HG03457 (cell line): ENCODE data around the gene ZNF14.
"Not testable (repeated sequence)": the region's sequence is repeated elsewhere in the genome, so short reads cannot be mapped to it uniquely, and the experiment has no call there.

Experiments
- ATAC-seq: cut with Tn5 transposase; IDR thresholded peaks from one replicate; pipeline ENCODE4 v1.9.1; 2021; ENCODE audit warnings: moderate number of reproducible peaks; ENCODE audit not compliant: unreplicated experiment

Gene ZNF14

GRCh38 chr19:19732579-19733501, at the start of gene ZNF14:
Gene ZNF14, minus strand, starts transcription at chr19:19733112. Its CDS starts 154 bp downstream, at chr19:19732958.
- peak; percentile 96 for ATAC-seq

GRCh38 chr19:19781791-19782190, 48.9 kb upstream of the ZNF14 start:
- not testable (repeated sequence) for ATAC-seq

DNA sequence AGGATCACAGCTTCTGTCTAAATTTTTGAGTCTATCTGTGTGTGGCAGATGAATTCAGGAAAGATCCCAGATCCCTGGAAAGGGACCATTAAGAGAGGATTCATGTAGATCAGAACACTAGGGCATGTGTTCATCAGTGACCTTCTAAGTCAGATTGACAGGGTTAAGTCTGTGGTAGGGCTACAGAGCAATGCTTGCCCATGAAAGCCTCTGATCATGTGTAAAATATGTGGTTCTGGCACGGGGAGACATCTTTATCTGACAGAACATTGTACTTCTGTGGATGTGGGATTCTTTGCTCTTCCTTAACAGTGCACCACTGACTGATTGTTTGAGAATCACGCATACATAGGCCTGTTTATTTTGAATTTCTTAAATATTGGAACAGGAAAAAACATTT, 45.8 kb upstream of the ZNF14 start:
- no peak for ATAC-seq

DNA sequence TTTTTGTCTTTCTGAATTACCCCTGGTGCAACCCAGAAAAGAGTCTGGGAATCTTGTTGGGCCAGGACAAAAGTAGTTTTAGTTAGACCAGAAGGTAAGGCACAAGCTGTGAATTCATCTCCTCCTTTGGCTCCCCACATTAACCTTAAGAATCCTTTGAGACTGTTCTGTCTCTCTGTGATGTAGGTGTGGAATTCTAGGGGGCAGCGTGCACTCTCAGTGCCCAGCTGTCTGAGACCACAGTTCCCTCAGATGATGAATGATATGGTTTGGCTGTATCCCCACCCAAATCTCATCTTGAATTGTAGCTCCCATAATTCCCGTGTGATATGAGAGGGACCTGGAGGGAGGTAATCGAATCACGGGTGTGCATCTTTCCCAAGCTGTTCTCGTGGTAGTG, 44.8 kb upstream of the ZNF14 start:
- ATAC-seq, result no peak

DNA sequence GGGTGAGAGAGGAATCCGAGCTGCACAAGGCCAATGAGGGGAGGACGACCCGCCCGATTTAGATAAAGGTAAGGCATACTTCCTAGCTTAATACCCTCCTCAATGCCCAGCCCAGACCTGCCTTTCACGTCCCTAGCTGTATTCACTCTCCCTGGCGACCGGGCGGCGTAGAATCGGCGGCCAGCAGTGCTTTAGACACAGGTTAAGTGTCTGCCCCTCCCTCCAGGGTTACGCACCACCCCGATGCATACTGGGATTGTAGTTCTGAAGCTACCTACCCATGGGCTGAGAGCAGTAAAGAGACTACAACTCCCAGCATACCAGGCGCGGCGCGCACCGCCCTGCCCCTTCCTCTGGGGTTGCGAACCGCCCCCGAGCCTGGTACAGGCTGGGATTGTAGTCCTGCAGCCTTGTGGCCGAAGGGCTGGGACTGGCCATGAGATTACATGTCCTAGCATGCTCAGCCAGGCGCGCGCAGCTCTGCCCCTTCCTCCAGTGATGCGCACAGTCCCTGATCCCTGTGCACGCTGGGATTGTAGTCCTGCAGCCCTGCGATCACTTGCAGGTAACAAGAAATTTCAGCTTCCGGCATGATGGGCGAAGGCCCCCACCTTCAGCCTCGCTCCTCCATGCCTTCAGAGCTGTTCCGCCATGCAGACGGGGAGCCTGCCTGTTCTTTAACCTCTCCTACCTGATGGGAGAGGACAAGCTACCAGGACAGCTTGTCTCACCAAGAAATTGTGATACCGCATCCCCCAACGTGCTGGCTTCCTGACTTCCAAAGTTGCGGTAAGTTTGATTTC, 43.5 kb upstream of the ZNF14 start:
- peak; percentile 98 for ATAC-seq

DNA sequence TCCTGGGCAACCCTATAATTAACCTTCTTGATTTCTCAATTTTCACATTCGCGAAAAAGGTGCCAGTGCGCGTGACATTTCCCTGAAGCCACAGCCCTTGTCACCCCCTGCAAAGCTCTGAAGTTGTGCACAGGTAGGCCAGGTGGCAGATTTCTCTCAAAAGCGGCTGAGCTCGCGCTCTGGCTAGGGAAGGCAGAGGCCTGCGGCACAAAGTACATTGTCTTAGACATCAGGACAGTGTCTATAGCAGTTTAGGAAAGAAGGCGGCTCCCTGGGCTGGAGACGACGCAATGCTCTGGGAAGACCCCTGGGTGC, 42.9 kb upstream of the ZNF14 start:
- peak; percentile 9 for ATAC-seq

DNA sequence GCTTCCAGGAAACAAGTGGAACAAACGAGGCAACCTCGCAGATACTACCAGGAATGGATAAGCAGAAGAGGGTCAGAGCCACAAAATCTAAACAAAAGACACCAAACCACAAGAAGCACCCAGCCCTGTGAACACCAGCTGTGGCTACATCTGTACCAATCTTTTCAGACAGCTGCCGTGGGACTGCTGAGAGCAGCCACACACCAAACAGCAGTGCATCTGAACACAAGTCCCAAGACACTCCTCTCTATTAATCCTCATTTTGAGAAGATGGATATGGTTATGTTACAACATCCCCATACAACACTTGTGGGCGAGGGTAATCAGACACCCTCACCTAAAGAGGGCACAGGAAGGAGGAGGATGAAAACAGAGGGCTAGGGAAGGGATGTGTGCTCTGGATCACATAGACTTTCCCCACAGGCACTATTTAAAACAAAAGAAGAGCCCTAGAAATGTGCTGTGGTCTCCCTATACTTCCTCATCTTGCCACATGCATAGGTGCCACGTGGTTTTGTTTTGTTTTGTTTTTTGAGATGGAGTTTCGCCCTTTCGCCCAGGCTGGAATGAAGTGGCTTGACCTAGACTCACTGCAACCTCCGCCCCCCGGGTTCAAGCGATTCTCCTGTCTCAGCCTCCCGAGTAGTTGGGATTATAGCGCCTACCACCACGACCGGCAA, 41.6 kb upstream of the ZNF14 start:
- no peak for ATAC-seq

GRCh38 chr19:19771963-19772362, 39.1 kb upstream of the ZNF14 start:
- not testable (repeated sequence) for ATAC-seq

- not testable (repeated sequence) for ATAC-seq
Observed at GRCh38 chr19:19769971-19770370, 37.1 kb upstream of the ZNF14 start.

- no peak for ATAC-seq
Observed at GRCh38 chr19:19758164-19758563, 25.3 kb upstream of the ZNF14 start.

GRCh38 chr19:19752760-19753403, 20.0 kb upstream of the ZNF14 start:
- no peak for ATAC-seq

DNA sequence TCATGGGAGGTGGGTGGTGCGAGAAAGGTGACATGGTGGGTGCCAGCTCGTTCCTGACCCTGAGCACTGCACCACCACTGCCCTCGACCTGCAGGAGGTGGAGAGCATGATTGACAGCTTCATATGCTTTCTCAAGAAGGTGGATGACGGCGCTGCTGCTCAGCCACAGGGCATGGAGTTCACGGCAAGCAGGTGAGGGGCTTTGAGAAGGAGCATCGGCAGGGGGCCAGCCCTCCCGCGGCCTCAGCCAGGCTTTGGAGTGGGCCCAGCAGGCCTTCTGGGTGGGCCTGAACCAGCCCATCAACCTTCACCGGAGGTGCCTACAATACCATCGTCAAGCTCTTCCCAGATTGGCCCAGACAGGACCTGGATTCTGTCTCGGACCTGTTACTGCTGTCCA, 18.9 kb upstream of the ZNF14 start:
- no peak for ATAC-seq

GRCh38 chr19:19750842-19751790, 18.2 kb upstream of the ZNF14 start:
- no peak for ATAC-seq

DNA sequence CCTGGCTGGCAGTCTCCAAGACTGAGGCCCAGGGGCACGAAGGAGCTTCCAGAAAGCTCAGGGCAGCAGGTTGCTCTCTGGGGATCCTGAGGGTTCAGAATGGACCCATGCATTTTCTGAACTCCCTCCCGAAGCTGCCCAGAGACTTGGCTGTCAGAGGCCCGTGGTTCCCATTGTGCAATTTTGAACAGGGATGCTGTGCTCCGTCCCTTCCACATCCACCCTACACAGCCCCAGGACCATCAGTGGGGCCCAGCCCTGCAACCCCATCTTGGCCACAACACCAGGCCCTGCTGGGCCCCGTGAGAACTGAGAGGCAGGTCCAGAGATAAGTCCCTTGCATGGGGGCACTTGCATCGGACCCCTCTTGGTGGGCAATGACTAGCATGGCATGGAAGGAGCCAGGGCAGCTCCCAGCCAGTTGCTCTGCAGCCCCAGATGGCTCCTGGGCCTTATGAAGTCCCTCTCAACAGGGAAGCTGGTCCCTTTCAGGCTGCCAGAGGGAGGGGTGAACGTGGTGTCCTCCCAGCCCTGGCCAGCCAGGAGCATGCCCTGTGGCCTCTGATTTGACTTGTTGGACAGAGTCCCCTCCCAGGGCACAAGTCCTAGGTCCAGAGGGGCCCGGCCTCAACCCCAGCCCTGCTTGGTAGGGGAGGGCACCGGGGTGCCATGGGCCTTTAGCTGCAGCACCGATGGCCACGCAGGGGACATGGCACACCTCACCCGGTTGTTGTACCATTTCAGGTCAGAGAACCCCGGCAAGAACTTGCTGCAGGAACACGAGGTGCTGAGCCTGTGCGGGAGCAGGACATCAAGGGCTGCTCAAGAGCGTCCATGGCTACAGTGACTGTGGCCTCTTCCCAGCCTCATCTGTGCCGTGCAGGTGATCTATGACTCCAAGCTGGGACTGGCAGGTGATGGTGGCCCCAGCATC, 17.3 kb upstream of the ZNF14 start:
- ATAC-seq, result no peak

DNA sequence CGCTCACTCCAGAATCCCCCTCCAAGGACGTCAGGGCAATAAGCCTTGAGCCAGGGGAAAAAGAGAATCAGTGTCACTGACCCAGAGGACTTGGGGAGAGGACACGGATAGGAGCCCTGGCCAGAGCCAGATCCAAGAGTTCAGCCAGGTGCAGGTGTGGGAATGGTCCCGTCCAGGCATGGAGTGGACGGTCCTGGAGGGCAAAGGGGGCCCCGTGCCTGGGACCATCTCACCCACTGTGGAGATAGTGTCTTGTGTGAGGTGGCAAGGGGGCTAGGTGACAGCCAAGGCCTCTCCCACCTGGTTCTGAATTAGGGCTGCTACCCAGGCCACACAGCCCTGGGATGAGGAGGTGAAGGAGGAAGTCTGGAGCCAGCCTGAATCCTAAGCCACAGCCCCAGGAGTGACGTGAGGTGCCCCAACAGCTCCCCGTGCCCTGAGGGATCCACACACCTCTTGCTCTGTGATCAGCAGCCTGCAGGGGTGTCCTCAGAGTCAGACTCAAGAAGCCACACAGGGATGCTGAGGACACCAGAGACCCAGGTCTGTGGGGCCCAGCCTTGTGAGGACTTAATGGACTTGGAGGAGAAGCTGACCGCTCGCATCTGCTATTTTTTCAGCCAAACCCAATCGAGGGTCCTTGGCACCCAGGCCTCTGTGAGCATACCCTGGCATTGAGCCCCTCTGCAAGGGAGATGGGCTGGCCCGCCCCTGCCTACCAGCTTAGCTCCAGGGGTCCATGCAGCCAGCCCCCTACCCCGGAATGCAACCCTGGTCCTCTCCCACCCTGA, 16.4 kb upstream of the ZNF14 start:
- no peak for ATAC-seq

DNA sequence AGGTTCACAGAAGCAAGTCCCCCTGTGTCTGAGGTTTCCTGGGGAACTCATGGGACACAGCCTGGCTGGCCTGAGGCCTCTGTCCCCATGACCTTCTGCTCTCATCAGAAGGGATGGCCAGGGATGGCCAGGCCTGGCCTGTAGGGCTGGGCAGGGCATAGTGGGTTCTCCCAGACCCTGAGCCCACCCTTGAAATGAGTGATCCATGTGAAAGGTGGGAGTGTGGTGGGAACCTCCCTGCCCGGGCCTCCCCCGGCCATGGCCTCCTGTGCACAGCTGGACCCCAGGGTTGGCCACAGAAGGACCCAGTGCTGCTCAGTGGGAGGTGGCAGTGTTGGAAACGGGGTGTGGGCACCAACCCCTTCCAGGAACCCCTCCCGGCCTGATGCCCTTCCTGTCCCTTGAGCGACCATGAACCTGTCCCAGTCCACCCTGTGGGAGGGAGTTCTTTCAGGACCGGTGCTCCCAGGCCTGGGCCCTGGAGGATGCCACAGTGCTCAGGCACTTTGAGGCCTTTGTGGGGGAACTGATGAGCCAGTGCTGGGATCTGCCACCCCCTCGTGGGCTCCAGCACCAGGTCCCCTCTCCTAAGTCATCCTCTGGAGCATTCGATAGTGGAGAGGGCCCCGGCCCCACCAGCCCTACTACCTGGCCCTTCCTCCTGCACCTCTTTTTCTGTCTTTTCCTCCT, 15.5 kb upstream of the ZNF14 start:
- ATAC-seq, result no peak
